Astrocyte of the hippocampus (primary cell): Measurements from ENCODE around the gene VEGFA.

Source experiments
- DNase-seq: peaks from one replicate; pipeline ENCODE4 v3.0.0; 2011; ENCODE audit warnings: low read depth, low spot score

VEGFA gene

GRCh38 chr6:43820486-43820885 is 50.5 kb downstream of the VEGFA start:
- no peak for DNase-seq

- DNase-seq, result no peak
These were observed 51.3 kb downstream of the VEGFA start for GRCh38 chr6:43821101-43821886.

- DNase-seq, result no peak
These were observed 53.4 kb downstream of the VEGFA start for GRCh38 chr6:43823390-43823789.

- no peak for DNase-seq
These were observed 54.1 kb downstream of the VEGFA start for GRCh38 chr6:43823879-43824702.

GRCh38 chr6:43824703-43825064 is 54.7 kb downstream of the VEGFA start:
- no peak for DNase-seq

- no peak for DNase-seq
These were observed 55.4 kb downstream of the VEGFA start for GRCh38 chr6:43825187-43826115.

- no peak for DNase-seq
These were observed 56.7 kb downstream of the VEGFA start for GRCh38 chr6:43826730-43827129.

GRCh38 chr6:43827898-43828297 is 57.9 kb downstream of the VEGFA start:
- no peak for DNase-seq

- no peak for DNase-seq
These were observed 58.7 kb downstream of the VEGFA start for GRCh38 chr6:43828711-43829110.

- no peak for DNase-seq
These were observed 59.5 kb downstream of the VEGFA start for GRCh38 chr6:43829470-43829869.

- DNase-seq, result no peak
These were observed 60.8 kb downstream of the VEGFA start for GRCh38 chr6:43830775-43831174.

GRCh38 chr6:43831191-43831590 is 61.2 kb downstream of the VEGFA start:
- no peak for DNase-seq

- DNase-seq, result peak; percentile 72
These were observed 63.4 kb downstream of the VEGFA start for GRCh38 chr6:43833223-43833995.

GRCh38 chr6:43833996-43834390 is 64.0 kb downstream of the VEGFA start:
- DNase-seq, result no peak

GRCh38 chr6:43834528-43835155 is 64.6 kb downstream of the VEGFA start:
- no peak for DNase-seq

- DNase-seq, result no peak
These were observed 65.9 kb downstream of the VEGFA start for GRCh38 chr6:43835872-43836419.
